Liver (tissue), 3 donors: ENCODE data around the gene FAM110A.
"Not testable (repeated sequence)": the region's sequence is repeated elsewhere in the genome, so short reads cannot be mapped to it uniquely, and the experiment has no call there.

Source experiments
- CTCF ChIP-seq: fragments of 150-350 bp; IDR thresholded peaks from 2 replicates; pipeline ENCODE4 v1.5.1; 2017; ENCODE audit warnings: improper control_type of control experiment, low read depth, low read length; ENCODE audit not compliant: missing input control
- JUND ChIP-seq, 2 donors: IDR thresholded peaks; 2 replicates each; pipeline ENCODE4 v1.6.1; 2016; ENCODE audit warnings: antibody characterized with exemption in 2 of 2
- MAX ChIP-seq: IDR thresholded peaks from 2 replicates; pipeline ENCODE4 v1.6.1; 2016; ENCODE audit warnings: antibody characterized with exemption
- RAD21 ChIP-seq, 2 donors: IDR thresholded peaks; 2 replicates each; pipeline ENCODE4 v1.6.1; 2016; ENCODE audit warnings: antibody characterized with exemption in 2 of 2, mild to moderate bottlenecking in 2 of 2
- SP1 ChIP-seq: IDR thresholded peaks from 2 replicates; pipeline ENCODE4 v1.6.1; 2018; ENCODE audit warnings: antibody characterized with exemption, mild to moderate bottlenecking
- TAF1 ChIP-seq: conservative IDR thresholded peaks from 2 replicates; pipeline ENCODE4 v1.6.1; 2016; ENCODE audit warnings: antibody characterized with exemption, mild to moderate bottlenecking
- YY1 ChIP-seq: IDR thresholded peaks from 2 replicates; pipeline ENCODE4 v1.6.1; 2016; ENCODE audit warnings: antibody characterized with exemption, mild to moderate bottlenecking
- donor health status: healthy.
- donor health status: healthy.

GRCh38 chr20:848731-849130 is 15.2 kb downstream of the FAM110A start:
- not testable (repeated sequence) for TF ChIP-seq CTCF; MAX; TAF1; SP1; YY1; JUND (IDR thresholded peaks at IDR 0.05); RAD21 (IDR thresholded peaks at IDR 0.05)
